Measurements from ENCODE around the gene NEUROD2.
"Not testable (repeated sequence)": the region's sequence is repeated elsewhere in the genome, so short reads cannot be mapped to it uniquely, and the experiment has no call there.

The NEUROD2 gene

DNA sequence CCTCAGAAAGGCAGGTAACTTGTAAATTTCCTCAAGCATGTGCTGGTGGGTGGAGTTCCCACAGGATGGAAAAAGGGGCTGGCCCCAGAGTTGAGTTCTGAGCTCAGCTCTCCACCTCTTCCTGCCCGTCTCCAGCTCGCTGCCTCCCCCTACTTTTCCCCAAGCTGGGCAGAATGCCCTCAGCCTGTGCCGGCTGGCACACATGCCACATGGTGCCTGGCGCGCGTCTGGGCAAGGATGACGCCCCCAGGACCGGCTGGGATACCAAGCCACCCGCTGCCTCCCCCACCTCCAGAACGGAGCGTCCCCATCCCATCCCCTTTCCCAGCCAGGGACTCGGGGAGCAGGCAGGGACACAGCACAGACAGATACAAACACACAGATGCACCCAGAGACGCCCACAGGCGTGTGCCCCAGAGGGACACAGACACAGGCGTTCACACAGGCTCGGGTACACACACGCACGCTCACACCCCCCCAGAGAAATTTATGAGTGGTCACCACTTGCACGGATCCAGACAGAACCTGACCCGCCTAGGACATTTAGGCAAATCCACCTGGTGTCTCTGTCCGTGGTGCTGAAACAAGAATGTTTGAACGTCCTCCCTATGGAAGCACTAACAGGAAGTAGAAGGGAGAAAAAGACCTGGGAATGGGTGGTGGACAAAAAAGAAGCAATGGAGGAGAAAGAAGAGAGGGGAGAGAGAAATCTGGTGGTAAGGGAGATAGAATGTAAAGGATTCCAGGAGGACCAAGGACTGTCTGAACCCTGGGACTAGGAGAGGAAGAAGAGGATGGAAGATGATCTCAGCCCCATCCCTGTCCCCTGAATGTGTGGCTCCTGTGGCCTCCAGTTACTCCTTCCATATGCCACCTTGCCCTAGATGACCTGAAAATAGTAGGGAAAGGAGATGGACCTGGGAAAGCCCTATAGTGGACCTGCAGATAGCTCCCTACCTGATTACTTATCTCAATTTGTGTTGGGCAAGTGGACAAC is 15.5 kb downstream of the NEUROD2 start:
- in situ Hi-C loops (cut with MboI; ENCODE audit: low sequenced_read_pairs) = no loop called here

DNA sequence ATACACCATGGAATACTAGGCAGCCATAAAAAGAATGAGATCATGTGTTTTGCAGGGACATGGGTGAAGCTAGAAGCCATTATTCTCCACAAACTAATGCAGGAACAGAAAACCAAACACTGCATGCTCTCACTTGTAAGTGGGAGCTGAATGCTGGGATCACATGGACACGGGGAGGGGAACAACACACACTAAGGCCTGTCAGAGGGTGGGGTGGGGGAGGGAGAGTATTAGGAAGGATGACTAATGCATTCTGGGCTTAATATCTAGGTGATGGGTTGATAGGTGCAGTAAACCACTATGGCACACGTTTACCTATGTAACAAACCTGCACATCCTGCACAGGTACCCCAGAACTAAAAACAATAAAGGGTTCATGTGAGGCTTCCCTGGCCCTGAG is 17.5 kb downstream of the NEUROD2 start:
- in situ Hi-C loops (cut with MboI; ENCODE audit: low sequenced_read_pairs) = not testable (repeated sequence)

- in situ Hi-C loops (cut with MboI; ENCODE audit: low sequenced_read_pairs) = no loop called here
Observed at GRCh38 chr17:39582658-39583057, 25.1 kb downstream of the NEUROD2 start.

DNA sequence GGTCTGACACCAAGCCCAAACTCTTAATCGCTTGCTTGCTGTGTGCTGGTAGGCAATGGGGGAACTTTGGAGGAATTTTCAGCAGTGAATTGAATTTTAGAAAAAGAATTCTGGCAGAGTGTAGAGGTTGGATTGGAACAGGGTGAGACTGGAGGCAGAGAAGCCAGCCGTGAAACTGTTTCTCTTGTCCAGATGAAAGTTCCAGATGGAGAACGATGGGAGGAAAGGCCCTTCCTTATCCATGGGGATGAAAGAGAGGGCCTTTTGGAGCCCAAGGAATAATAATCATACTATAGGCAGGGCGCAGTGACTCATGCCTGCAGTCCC is 26.0 kb downstream of the NEUROD2 start:
- in situ Hi-C loops (cut with MboI; ENCODE audit: low sequenced_read_pairs) = no loop called here

GRCh38 chr17:39581071-39581758 is 26.5 kb downstream of the NEUROD2 start:
- in situ Hi-C loops (cut with MboI; ENCODE audit: low sequenced_read_pairs) = no loop called here

- in situ Hi-C loops (cut with MboI; ENCODE audit: low sequenced_read_pairs) = no loop called here
Observed at GRCh38 chr17:39580082-39580468, 27.6 kb downstream of the NEUROD2 start.

- in situ Hi-C loops (cut with MboI; ENCODE audit: low sequenced_read_pairs) = no loop called here
Observed at GRCh38 chr17:39579318-39580081, 28.2 kb downstream of the NEUROD2 start.

- in situ Hi-C loops (cut with MboI; ENCODE audit: low sequenced_read_pairs) = no loop called here
Observed at GRCh38 chr17:39578272-39578671, 29.4 kb downstream of the NEUROD2 start.

DNA sequence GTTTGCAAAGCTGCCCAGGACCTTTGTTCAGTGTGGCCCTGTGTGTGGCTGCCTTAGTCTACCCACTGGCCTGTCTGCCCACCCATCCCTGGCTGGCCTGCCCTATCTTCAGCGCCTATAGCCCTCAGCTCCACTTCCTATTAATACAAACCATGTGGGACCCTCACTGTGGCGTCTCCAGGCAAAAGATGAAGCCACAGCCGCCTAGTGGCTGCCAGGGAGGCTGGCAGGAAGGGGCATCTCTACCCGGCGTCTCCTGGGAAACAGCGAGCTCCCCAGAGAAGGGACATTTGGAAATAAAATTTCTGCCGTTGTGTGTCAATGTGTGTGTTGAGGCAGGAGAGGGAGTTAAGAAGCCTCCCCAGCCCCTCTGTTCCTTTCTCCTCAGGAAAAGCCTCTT is 31.5 kb downstream of the NEUROD2 start:
- in situ Hi-C loops (cut with MboI; ENCODE audit: low sequenced_read_pairs) = no loop called here

DNA sequence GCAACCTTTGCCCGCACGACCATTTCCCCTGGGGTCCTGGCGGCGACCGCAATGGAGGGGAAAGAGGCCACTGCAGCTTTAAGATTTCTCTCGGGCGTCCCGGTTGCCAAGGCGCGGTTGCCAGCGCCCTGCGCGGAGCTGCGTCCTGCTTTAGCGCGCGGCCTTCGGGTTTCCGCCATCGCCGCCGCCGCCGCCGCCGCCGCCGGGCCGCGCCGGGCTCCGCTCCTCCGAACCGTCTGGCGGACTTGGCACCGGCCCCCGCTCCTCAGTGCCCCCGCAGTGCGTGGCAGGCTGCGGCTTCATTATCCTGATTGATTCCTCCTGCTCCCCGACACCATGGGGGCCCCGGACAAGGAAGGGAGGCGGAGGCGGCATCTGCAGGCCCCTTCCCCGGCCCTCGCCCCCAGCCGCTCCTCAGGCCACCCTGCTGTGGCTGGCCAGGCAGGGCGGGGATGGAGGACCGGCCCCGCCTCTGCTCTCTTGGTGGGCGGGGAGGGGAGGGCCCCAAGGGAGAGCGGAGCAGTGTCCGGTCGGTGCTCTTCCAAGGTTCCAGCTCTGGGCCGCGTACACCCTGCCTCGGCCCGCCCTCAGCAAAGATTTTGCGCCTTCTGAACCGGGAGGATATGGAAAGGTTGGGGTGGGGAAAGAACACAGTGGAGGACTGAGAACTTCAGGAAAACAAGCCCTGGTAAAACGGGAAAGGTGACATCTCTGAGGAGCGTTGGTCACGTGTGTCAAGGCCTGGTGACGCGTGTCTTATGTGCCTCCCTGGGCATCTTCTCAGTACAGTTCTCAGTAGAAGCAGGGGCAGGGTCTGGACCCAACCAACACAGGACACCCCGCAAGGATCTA is 34.0 kb downstream of the NEUROD2 start:
- in situ Hi-C loops (cut with MboI; ENCODE audit: low sequenced_read_pairs) = no loop called here

GRCh38 chr17:39572121-39572520 is 35.6 kb downstream of the NEUROD2 start:
- in situ Hi-C loops (cut with MboI; ENCODE audit: low sequenced_read_pairs) = no loop called here

DNA sequence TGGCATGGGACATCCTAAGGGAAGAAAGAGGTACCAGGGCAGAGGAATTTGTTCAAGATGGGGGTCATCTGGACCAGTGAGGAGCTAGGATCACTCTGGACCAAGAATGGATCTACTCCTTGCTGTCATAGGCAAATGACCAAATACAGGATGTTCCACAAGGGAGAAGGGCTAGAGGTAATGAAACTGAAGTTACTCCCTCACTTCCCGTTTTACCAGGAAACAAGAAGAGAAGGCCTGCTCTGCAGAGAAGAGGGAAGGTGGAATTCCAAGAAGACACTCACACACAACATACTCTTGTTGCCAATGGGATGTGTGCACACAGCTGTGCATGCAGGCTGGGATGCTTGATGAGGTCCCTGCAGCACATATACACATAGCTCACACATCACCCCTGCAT is 38.6 kb downstream of the NEUROD2 start:
- in situ Hi-C loops (cut with MboI; ENCODE audit: low sequenced_read_pairs) = no loop called here

GRCh38 chr17:39568702-39569101 is 39.0 kb downstream of the NEUROD2 start:
- in situ Hi-C loops (cut with MboI; ENCODE audit: low sequenced_read_pairs) = no loop called here

GRCh38 chr17:39566094-39566850 is 41.4 kb downstream of the NEUROD2 start:
- in situ Hi-C loops (cut with MboI; ENCODE audit: low sequenced_read_pairs) = no loop called here

DNA sequence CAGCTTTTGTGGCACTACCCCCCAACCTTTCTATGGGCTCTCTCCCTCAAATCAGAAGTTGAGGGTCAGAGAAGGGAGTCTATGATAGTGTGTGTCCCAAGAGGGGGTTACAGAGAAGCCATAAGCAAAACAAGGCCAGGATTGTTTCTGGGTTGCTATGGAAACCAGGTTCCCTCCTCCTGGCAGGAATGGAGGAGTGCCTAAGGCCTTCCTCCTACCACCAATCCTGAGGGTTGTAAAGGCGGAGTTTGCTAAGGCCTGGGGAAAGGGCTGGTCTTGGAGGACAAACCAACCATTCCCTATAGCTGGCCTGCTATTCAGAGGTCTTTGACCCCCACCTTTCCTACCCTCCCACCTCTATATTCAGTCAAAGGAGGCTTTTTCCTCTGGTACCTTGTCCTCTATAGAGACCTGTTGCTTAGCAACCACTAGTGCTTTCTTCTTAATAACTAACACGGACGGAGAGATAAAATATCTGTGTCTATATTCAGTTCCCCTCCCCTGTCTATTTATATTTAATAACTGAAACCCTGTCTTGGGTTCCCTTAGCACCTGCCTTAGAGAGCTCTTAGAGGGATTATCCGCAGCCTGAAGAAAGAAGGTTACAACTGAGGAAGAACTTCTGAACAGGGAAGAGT is 43.4 kb downstream of the NEUROD2 start:
- in situ Hi-C loops (cut with MboI; ENCODE audit: low sequenced_read_pairs) = no loop called here

DNA sequence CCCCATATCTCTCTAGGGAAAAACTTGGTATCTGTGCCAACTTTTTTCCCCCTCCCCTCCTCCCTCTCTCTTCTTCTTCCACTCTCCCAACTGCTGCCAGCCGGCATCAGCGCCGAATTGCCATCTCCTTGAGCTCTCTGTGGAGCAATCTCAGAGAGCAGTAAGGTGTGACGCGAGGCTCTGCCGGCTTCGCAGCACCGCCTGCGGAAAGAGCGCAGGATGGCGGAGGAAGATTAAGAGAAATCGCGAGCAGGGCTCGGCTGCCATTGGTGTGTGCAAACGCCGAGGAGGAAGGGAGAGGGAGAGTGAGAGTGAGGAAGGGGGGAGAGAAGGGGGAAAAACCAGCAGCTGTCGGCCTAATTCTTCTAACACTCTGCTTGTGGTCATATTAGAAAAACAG is 44.2 kb downstream of the NEUROD2 start:
- in situ Hi-C loops (cut with MboI; ENCODE audit: low sequenced_read_pairs) = no loop called here

- in situ Hi-C loops (cut with MboI; ENCODE audit: low sequenced_read_pairs) = no loop called here
Observed at GRCh38 chr17:39562976-39563375, 44.7 kb downstream of the NEUROD2 start.

DNA sequence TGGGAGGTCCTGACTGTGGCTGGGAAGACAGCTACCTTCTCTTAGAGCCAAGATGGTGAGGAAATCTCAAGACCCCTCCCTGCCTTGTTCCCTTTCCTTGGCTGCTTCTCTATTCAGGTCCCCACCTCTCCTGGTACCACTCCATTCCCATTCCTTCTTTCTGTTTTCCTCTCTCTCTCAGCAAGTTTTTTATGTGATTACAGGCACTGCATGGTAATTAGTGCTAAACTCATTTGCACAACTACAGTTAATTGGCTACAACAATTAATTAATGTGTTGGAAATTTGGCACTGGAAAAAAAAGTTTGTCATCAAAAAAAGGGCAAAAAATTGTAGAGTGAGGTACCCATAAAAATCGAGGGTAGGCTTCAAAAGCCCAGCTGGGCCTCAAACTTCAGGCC is 45.3 kb downstream of the NEUROD2 start:
- in situ Hi-C loops (cut with MboI; ENCODE audit: low sequenced_read_pairs) = no loop called here

DNA sequence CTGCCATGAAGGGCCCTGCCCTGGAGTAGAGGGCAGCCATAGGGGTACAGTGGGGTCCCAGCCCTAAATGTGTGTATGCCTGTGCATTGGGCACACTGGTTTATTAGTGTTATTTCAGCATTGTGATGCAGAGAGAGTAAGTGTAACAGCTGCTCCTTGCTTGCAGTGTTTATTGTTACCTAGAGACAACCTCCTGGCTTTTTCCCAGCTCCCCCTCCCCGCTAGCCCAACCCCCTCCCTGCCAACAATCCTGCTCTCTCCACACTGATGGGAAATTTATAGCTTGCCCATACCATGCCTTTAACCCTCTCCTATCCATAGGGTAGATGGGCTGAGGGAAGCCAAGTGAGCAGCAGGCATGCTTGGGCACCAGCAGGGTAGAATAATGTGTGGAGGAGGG is 51.3 kb downstream of the NEUROD2 start:
- in situ Hi-C loops (cut with MboI; ENCODE audit: low sequenced_read_pairs) = no loop called here

Data from HL-60/S4 treated with retinoic acid at 250 ng/mL for 4 days and 3 days (cell line).